Hematopoietic multipotent progenitor cell treated with erythropoietin and hydrocortisone succinate and interleukin-3 and kit ligand, for 8 days (in vitro differentiated cells): ENCODE measurements around the gene ISLR2.
"Not testable (repeated sequence)": the region's sequence is repeated elsewhere in the genome, so short reads cannot be mapped to it uniquely, and the experiment has no call there.

Source experiments
- DNase-seq: peaks from one replicate; pipeline ENCODE4 v3.0.0-alpha.2; 2015

The ISLR2 gene

GRCh38 chr15:74157868-74158827, 27.8 kb downstream of the ISLR2 start:
- DNase-seq: no peak

DNA sequence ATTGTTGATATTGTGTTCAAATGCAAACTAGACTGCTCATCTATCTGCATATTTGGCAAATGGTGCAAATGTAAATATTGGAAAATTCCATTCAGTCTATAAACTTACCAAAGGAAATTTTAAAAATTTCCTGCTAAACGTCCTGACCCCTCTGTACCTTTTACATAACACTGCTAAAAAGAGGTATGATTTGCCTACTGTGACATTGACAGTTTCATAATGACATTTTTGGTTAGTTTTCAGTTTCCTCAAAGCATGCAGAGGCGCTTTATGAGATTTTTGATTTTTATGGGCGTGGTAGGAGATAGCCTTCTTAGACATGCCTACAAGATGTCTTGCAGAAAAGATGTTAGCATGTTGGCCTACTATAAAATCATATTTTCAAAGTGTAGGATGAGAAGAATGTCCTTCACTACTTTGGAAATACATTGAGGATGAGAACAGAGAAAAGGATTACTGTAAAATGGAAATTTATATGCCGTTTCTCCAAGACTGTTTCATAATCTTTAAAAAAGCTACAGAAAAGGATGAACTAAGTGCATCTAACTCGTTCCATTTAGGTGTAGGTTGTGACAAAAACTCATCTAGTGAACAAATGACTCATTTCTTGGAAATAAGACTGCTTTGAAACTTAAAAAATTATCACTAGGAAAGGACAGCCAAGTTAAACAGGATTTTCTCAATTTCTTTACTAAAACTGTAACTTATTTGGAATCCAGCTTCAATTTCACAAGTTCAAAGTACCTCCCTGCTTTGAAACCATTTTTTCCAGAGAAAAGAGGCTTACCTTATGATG, 28.7 kb downstream of the ISLR2 start:
- no peak for DNase-seq

DNA sequence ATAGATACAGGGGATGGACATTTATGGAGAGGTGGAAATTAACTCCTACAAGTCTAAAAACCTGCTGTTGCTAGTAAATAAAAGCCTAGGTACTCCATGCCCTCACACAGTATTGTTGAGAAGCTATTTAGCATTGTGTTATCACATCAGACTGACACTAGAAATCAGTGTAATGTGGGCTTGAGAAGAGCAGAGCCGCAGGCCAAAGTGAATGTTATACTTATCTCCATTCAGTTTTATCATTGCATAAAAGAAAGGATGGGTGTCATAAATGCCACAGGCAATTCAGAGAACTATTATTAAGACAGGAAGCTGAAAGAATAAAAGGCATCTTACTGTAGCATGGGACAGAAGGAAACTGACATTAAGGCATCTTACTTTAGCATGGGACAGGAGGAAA, 29.4 kb downstream of the ISLR2 start:
- no peak for DNase-seq

DNA sequence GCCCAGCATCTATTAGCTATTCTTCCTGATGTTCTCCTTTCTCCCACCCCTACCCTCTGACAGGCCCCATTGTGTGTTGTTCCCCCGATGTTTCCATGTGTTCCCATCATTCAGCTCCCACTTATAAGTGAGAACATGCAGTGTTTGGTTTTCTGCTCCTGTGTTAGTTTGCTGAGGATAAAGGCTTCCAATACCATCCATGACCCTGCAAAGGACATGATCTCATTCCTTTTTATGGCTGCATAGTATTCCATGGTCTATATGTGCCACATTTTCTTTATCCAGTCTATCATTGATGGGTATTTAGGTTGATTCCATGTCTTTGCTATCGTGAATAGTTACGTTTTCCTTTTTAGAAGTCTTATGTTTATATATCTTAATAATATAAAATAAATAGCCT, 30.0 kb downstream of the ISLR2 start:
- not testable (repeated sequence) for DNase-seq

GRCh38 chr15:74162195-74162536, 31.8 kb downstream of the ISLR2 start:
- not testable (repeated sequence) for DNase-seq

DNA sequence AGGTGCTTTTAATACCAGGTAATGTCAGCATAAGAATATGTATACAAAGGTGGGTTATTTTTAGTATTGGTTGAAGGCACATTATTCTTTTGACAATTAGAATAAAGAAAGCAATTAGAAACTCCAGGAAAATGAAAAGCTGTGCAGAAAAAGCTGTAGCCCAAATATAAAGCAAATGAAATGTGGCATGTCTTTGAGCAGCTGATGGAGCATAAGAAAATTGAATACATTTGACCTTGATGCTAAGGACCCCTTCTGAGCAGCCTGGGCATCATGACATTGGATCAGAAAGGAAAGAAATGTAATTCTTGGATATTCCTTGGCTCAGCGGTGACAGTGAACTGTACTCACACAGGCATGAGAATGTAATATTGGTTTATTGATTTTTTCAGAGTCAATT, 35.1 kb downstream of the ISLR2 start:
- DNase-seq: no peak

DNA sequence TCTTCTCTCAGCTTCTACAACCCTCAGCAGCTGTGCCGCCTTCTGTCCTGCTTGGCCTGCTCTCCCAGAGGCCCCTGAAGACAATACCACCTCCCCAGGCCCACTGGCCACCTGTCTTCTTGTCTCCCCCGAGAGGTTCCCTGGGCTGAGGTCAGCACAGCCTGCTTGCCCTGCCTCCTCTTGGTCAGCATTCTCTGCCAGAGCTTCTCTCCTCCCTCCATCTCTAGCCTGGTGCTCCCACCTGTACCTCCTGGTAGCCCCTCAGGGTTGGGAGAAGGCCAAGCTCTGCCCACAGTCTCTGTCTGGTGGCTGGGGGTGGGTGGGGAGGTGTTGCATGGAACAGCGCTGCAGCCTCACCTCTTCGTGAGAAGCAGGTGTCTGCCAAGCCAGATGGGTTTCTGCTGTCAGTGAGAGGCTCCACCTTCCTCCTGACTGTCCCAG, 37.5 kb downstream of the ISLR2 start:
- no peak for DNase-seq

- DNase-seq: no peak
These were observed 38.3 kb downstream of the ISLR2 start for GRCh38 chr15:74168711-74169126.

DNA sequence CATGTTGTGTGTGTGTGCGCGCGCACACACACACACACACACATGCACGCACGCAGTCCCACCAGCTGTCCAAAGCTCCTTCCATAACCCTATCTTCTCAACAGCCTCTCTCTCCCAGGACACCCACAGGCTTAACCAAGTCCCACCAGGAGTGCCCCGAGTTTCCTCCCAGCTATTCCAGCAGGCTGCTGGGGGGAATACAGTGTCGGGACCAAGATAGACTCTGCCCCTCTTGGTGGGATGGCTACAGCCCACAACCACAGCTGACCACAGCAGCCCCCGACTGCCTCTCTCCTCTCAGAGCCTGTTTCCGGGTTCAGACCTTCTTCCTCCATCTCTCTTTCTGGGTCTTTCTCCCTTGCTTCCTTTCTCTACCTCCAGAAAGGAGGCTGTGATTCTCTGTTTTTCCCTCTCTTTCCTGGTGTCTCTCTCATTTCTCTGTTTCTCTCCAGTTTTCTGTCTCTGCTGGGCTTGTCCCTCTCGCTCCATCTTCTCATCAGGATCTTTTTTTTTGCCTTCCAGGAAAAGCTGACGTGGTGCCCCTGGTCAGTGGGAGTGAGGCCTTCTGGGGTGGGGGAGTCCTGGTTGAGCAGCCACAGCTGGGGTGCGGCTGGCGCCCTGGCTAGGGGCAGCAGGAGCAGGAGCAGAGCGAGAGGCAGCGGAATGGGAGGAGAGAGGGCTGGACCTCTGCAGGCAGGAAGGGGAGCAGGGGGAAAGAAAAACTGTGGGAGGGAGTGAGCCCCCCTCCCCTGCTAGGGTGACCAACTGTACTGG, 39.9 kb downstream of the ISLR2 start:
- DNase-seq: no peak

DNA sequence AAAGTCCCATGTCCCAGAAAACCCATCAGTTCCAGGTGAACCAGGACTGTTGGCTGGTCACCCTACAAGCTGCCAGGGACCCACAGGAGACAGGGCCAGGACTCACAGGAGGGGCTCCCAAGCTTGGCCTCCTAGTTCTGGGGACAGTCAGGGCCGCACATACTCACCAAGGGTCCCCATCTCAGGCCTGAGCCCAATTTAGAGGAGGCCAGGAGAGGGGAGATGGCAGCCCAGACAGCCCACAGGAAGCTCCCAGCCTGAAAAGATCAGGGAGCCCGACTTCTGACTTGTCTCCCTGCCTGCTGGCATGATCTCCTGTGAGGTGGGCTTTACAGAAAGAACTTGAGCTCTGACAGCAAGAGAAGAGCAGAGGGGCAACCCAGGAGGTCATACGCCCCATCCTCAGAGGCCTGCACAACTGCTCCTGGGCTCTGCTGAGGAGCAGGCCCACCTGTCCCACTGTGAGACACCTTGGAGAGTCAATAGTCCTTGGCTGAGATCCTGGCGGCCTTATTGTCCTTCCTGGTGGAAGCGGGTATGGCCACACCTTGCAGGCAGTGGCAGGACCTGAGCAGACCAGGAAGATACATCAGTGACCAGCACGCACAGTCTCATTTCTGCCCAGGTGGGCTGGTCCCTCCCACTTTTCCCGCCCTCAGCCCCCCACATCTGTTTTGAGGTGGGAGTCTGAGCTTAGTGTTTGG, 40.6 kb downstream of the ISLR2 start:
- no peak for DNase-seq

GRCh38 chr15:74171965-74172541, 41.7 kb downstream of the ISLR2 start:
- no peak for DNase-seq

GRCh38 chr15:74172701-74173379, 42.5 kb downstream of the ISLR2 start:
- no peak for DNase-seq

GRCh38 chr15:74173380-74174218, 43.2 kb downstream of the ISLR2 start, which contains the start of gene ISLR:
ISLR (plus strand) TSS chr15:74173710; CDS start chr15:74174859, 1,149 bp downstream.
- DNase-seq: no peak

- DNase-seq: no peak
These were observed 44.0 kb downstream of the ISLR2 start for GRCh38 chr15:74174219-74174957.

DNA sequence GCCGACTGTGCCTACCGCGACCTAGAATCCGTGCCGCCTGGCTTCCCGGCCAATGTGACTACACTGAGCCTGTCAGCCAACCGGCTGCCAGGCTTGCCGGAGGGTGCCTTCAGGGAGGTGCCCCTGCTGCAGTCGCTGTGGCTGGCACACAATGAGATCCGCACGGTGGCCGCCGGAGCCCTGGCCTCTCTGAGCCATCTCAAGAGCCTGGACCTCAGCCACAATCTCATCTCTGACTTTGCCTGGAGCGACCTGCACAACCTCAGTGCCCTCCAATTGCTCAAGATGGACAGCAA, 44.5 kb downstream of the ISLR2 start:
- DNase-seq: no peak

GRCh38 chr15:74175271-74176191, 45.1 kb downstream of the ISLR2 start:
- DNase-seq: no peak

GRCh38 chr15:74176262-74177214, 46.2 kb downstream of the ISLR2 start:
- no peak for DNase-seq
